HepG2 (cell line): ENCODE measurements around the gene MRPS18C. TPM values are rescaled to one million over a fixed set of nuclear protein-coding genes. Genes with fewer than 3 reads are reported as not detected.

Source experiments
- ATAC-seq: fragments of 200-7000 bp; cut with Tn5 transposase; 3 replicates; pipeline ENCODE4 v1.9.1; 2020; ENCODE audit warnings: mild to moderate bottlenecking, moderate library complexity
- BruUV-seq: library from RNA; stranded (reverse); fragments of 400-500 nt; replicated peaks from 2 replicates; lab custom pipeline; 2021; lab: Mats Ljungman, UMichigan
- CTCF ChIA-PET: fragments of 300-600 bp; formaldehyde crosslinking; extraction: SDS; loops from one replicate; lab custom pipeline; 2021; ENCODE audit warnings: low total read pairs, inconsistent platforms, low intra/inter-chr PET ratio; lab: Yijun Ruan, JAX
- POLR2A ChIA-PET: fragments of 350-600 bp; sonication (Branson Sonifier 250); formaldehyde crosslinking; loops from one replicate; lab custom pipeline; 2020; ENCODE audit warnings: antibody characterized with exemption, inconsistent platforms; lab: Yijun Ruan, JAX
- DNase-seq: peaks from one replicate; pipeline ENCODE4 v3.0.0-alpha.2; 2015; ENCODE audit warnings: low spot score
- FAIRE-seq: peaks from 3 replicates; lab custom pipeline; 2011; peaks lifted over from hg19 to GRCh38; lab: Jason Lieb, UNC
- H2AFZ ChIP-seq: one replicate; pipeline ENCODE4 v1.6.1; 2011; ENCODE audit warnings: low read length, inconsistent platforms
- H3K27ac ChIP-seq: fragments of 300-600 bp; 3 replicates; pipeline ENCODE4 v1.8.0; 2011; ENCODE audit warnings: mixed run types, mild to moderate bottlenecking, mixed read lengths, low read length, inconsistent platforms; ENCODE audit not compliant: insufficient read depth; ENCODE audit errors: extremely low read length
- H3K27me3 ChIP-seq, 2 experiments: fragments of 200-600 bp in 1 of 2; 2 replicates in 1 of 2; 3 replicates in 1 of 2; pipeline versions ENCODE4 v1.6.0 to v1.8.0; 2011; ENCODE audit warnings: low read length in 2 of 2, mild to moderate bottlenecking in 2 of 2, moderate library complexity in 2 of 2, inconsistent platforms in 1 of 2; ENCODE audit not compliant: insufficient read depth in 2 of 2, control insufficient read depth in 1 of 2
- H3K36me3 ChIP-seq, 2 experiments: fragments of 200-600 bp in 1 of 2; replicated peaks in 1 of 2; 2 replicates in 1 of 2; 3 replicates in 1 of 2; pipeline versions ENCODE4 v1.5.1 to v1.8.0; 2011; ENCODE audit warnings: low read length in 2 of 2, inconsistent platforms in 1 of 2; ENCODE audit not compliant: insufficient read depth in 2 of 2, control insufficient read depth in 1 of 2
- H3K4me1 ChIP-seq: 2 replicates; pipeline ENCODE4 v1.5.1; 2012; ENCODE audit warnings: low read length, inconsistent platforms; ENCODE audit not compliant: insufficient read depth
- H3K4me2 ChIP-seq: 2 replicates; pipeline ENCODE4 v1.6.0; 2011; ENCODE audit warnings: low read depth, low read length, inconsistent platforms
- H3K4me3 ChIP-seq, 3 experiments: fragments of 200-600 bp in 1 of 3; sonication (generic), shearing (Covaris generic) in 1 of 3; replicated peaks in 1 of 3; 2 replicates each; pipeline ENCODE4 v1.5.1; 2011 to 2016; ENCODE audit warnings: low read length in 3 of 3, inconsistent platforms in 2 of 3, low read depth in 2 of 3, mild to moderate bottlenecking in 2 of 3, control low read depth in 1 of 3, mixed read lengths in 1 of 3; ENCODE audit not compliant: insufficient read depth in 1 of 3
- H3K79me2 ChIP-seq: one replicate; pipeline ENCODE4 v1.6.1; 2011; ENCODE audit warnings: low read length, inconsistent platforms; ENCODE audit not compliant: insufficient read depth
- H3K9ac ChIP-seq: 2 replicates; pipeline ENCODE4 v1.6.0; 2011; ENCODE audit warnings: mild to moderate bottlenecking, low read depth, low read length, inconsistent platforms; ENCODE audit not compliant: insufficient read depth
- H3K9me3 ChIP-seq: 2 replicates; pipeline ENCODE4 v1.5.1; 2012; ENCODE audit warnings: mild to moderate bottlenecking, low read length
- H4K20me1 ChIP-seq: 2 replicates; pipeline ENCODE4 v1.6.0; 2011; ENCODE audit warnings: inconsistent platforms, mild to moderate bottlenecking, low read length, moderate library complexity; ENCODE audit not compliant: insufficient read depth
- CEBPG ChIP-seq: IDR thresholded peaks from 2 replicates; pipeline ENCODE4 v1.6.1; 2016
- HES4 ChIP-seq: sonication (generic); formaldehyde crosslinking; IDR thresholded peaks from 2 replicates; pipeline ENCODE4 v1.9.0; 2021; ENCODE audit warnings: mild to moderate bottlenecking, missing genetic modification reagents, borderline replicate concordance
- HNRNPK ChIP-seq: fragments of 200-400 bp; formaldehyde crosslinking; IDR thresholded peaks from 2 replicates; pipeline ENCODE4 v1.6.1; 2018; ENCODE audit warnings: low read length, low read depth, moderate library complexity, mild to moderate bottlenecking; ENCODE audit not compliant: poor library complexity, severe bottlenecking
- MIER2 ChIP-seq: IDR thresholded peaks from 2 replicates; pipeline ENCODE4 v1.6.1; 2016; ENCODE audit warnings: missing biosample characterization, missing genetic modification reagents
- NR2F6 ChIP-seq, 2 experiments: IDR thresholded peaks; 2 replicates each; pipeline ENCODE4 v1.6.1; 2016; ENCODE audit warnings: antibody characterized with exemption in 1 of 2, mild to moderate bottlenecking in 1 of 2
- THAP9 ChIP-seq: sonication (generic); formaldehyde crosslinking; IDR thresholded peaks from 2 replicates; pipeline ENCODE4; 2020; ENCODE audit warnings: missing genetic modification reagents, mild to moderate bottlenecking, borderline replicate concordance
- ZFP62 ChIP-seq: sonication (generic); formaldehyde crosslinking; IDR thresholded peaks from 2 replicates; pipeline ENCODE4 v1.4.0; 2020; ENCODE audit warnings: missing genetic modification reagents
- ZNF292 ChIP-seq: sonication (generic); formaldehyde crosslinking; IDR thresholded peaks from 2 replicates; pipeline ENCODE4 v1.8.1; 2022; ENCODE audit warnings: mild to moderate bottlenecking, low read depth, missing genetic modification reagents, borderline replicate concordance
- ZNF318 ChIP-seq: sonication (generic); formaldehyde crosslinking; IDR thresholded peaks from 2 replicates; pipeline ENCODE4 v1.4.0; 2020; ENCODE audit warnings: mild to moderate bottlenecking, missing genetic modification reagents
- ZNF382 ChIP-seq: sonication (generic); formaldehyde crosslinking; IDR thresholded peaks from 2 replicates; pipeline ENCODE4 v1.5.0; 2020; ENCODE audit warnings: missing genetic modification reagents, mild to moderate bottlenecking, borderline replicate concordance
- ZNF496 ChIP-seq: sonication (generic); formaldehyde crosslinking; IDR thresholded peaks from 2 replicates; pipeline ENCODE4 v1.8.1; 2023; ENCODE audit warnings: mild to moderate bottlenecking, moderate library complexity, missing genetic modification reagents; ENCODE audit not compliant: insufficient replicate concordance
- ZNF547 ChIP-seq: sonication (generic); formaldehyde crosslinking; IDR thresholded peaks from 2 replicates; pipeline ENCODE4 v1.5.1; 2020; ENCODE audit warnings: mild to moderate bottlenecking, missing genetic modification reagents
- ZNF703 ChIP-seq: sonication (generic); formaldehyde crosslinking; IDR thresholded peaks from 2 replicates; pipeline ENCODE4 v1.5.1; 2020; ENCODE audit warnings: missing genetic modification reagents, mild to moderate bottlenecking, moderate library complexity, borderline replicate concordance
- in situ Hi-C: cut with HindIII; loops from 2 replicates; pipeline ENCODE4 v1.10.0; 2017; ENCODE audit warnings: low pct_unique_long_range_greater_than_20kb; ENCODE audit not compliant: extremely low pct_ligation_motif_present
- intact Hi-C: fragments of 100-400 bp; cut with micrococcal nuclease; formaldehyde crosslinking; loops from one replicate; pipeline ENCODE4 v1.10.0; 2022; ENCODE audit not compliant: unreplicated experiment
- polyA plus RNA-seq, 8 experiments: library from polyadenylated mRNA; depleted of rRNA in 3 of 8; stranded (reverse) in 7 of 8; unstranded in 1 of 8; fragments of >200 nt; fragmentation: Illumina TruSeq in 4 of 8; extraction: Trizol in 4 of 8; gene quantifications; 2 replicates each; pipeline versions ENCODE4 v1.2.1 to v1.2.3, GENCODE V29; 2011 to 2016; ENCODE audit warnings: low read depth in 4 of 8, missing spikeins in 1 of 8, mixed read lengths in 1 of 8; ENCODE audit not compliant: insufficient read depth in 1 of 8
- total RNA-seq, 5 experiments: library from RNA; depleted of rRNA; stranded (reverse); fragments of >200 nt; fragmentation: Illumina TruSeq; extraction: Trizol; gene quantifications; 2 replicates each; pipeline ENCODE4 v1.2.3, GENCODE V29; 2016; ENCODE audit warnings: low read depth in 1 of 5

MRPS18C gene
- total and polyA plus RNA-seq, 2 of the 13 experiments (the other 11 are each of a cell fraction or from before 2014, with no cell fraction given): 45.4 to 124 TPM

GRCh38 chr4:83436680-83437079 is 19.2 kb upstream of the MRPS18C start (continued):
- TF ChIP-seq ZNF382 (CRISPR knock-in tag) (no peak), HNRNPK (no peak), ZNF703 (CRISPR knock-in tag) (no peak), ZFP62 (CRISPR knock-in tag) (no peak), HES4 (CRISPR knock-in tag) (no peak), NR2F6 (IDR thresholded peaks at IDR 0.05) (no peak), NR2F6 (CRISPR knock-in tag; IDR thresholded peaks at IDR 0.05) (no peak), CEBPG (no peak)
- TF ChIP-seq, all 625 proteins: peak for 0

- in situ Hi-C loops (no loop called here), intact Hi-C loops (no loop called here)
- FAIRE-seq (no peak), ATAC-seq (no peak), DNase-seq (no peak)
- Histone ChIP-seq H3K27me3 (no peaks in the 10 kb centered on the region; a peak in 1 of 5 replicates), H3K4me1 (no peaks in the 10 kb centered on the region), H4K20me1 (no peaks in the 10 kb centered on the region), H3K9me3 (no peaks in the 10 kb centered on the region), H2AFZ (no peak overlapping the region), H3K79me2 (no peaks in the 10 kb centered on the region), H3K27ac (no peak overlapping the region), H3K9ac (no peak overlapping the region), H3K4me3 (no peak overlapping the region), H3K36me3 (peaks cover 0 to 1% of the 10 kb centered on the region in 2 experiments; a peak in 2 of 5 replicates), H3K4me2 (no peak overlapping the region)
- CTCF ChIA-PET: no interaction called here
- BruUV-seq: no TSS peak
- POLR2A ChIA-PET: interaction anchor here (0.6 kb wide), 1 partner anchor 1032 kb away, joined by 3 read pairs; no protein-coding TSS in a partner anchor
- TF ChIP-seq MIER2 (CRISPR knock-in tag): no peak
- no peak for TF ChIP-seq ZNF547 (CRISPR knock-in tag)
- no peak for TF ChIP-seq THAP9 (CRISPR knock-in tag)
- TF ChIP-seq ZNF318 (CRISPR knock-in tag): no peak
- TF ChIP-seq ZNF496 (CRISPR knock-in tag): no peak
- no peak for TF ChIP-seq ZNF292
Measured at GRCh38 chr4:83438719-83439118, 17.1 kb upstream of the MRPS18C start.
